Retinal pigment epithelial cell (primary cell): Measurements from ENCODE around the gene PON3.

Experiments
- DNase-seq: peaks from one replicate; pipeline ENCODE4 v3.0.0-alpha.2; 2010; ENCODE audit warnings: low read depth
- H3K4me3 ChIP-seq: 2 replicates; pipeline ENCODE4 v1.5.1; 2011; ENCODE audit warnings: mild to moderate bottlenecking, low read length, control low read depth, moderate library complexity
- CTCF ChIP-seq: conservative IDR thresholded peaks from 2 replicates; pipeline ENCODE4 v1.5.1; 2011; ENCODE audit warnings: low read depth, low read length, control low read depth, inconsistent platforms

Gene PON3

GRCh38 chr7:95321720-95322119, 74.5 kb downstream of the PON3 start:
- H3K4me3 ChIP-seq, result no peak overlapping the region
- DNase-seq, result no peak
- no peak for TF ChIP-seq CTCF

GRCh38 chr7:95320651-95321050, 75.5 kb downstream of the PON3 start:
- no peak for DNase-seq
- no peak for TF ChIP-seq CTCF
- no peak overlapping the region for H3K4me3 ChIP-seq

GRCh38 chr7:95319570-95319969, 76.6 kb downstream of the PON3 start:
- no peak for TF ChIP-seq CTCF
- DNase-seq, result no peak
- no peak overlapping the region for H3K4me3 ChIP-seq

GRCh38 chr7:95318501-95319100, 77.6 kb downstream of the PON3 start:
- no peak overlapping the region for H3K4me3 ChIP-seq
- TF ChIP-seq CTCF, result no peak
- DNase-seq, result no peak

- no peak for TF ChIP-seq CTCF
- DNase-seq, result no peak
- H3K4me3 ChIP-seq, result no peak overlapping the region
Measured at GRCh38 chr7:95317966-95318365, 78.2 kb downstream of the PON3 start.

- no peak for TF ChIP-seq CTCF
- no peak for DNase-seq
Measured at GRCh38 chr7:95317546-95317945, 78.6 kb downstream of the PON3 start.

GRCh38 chr7:95316588-95316987, 79.6 kb downstream of the PON3 start:
- no peak for TF ChIP-seq CTCF
- no peak for DNase-seq
- H3K4me3 ChIP-seq, result no peak overlapping the region

More at GRCh38 chr7:95317546-95317945, 78.6 kb downstream of the PON3 start:
- no peak overlapping the region for H3K4me3 ChIP-seq
